Neural cell (in vitro differentiated cells): ENCODE data around the gene HTR5A. TPM values are rescaled to one million over a fixed set of nuclear protein-coding genes. Genes with fewer than 3 reads are reported as not detected.
"Not testable (repeated sequence)": the region's sequence is repeated elsewhere in the genome, so short reads cannot be mapped to it uniquely, and the experiment has no call there.

Source experiments
- H2AFZ ChIP-seq: fragments of 200-600, 300-800 bp; sonication (generic), shearing (Covaris generic); 2 replicates; pipeline ENCODE4 v1.6.0; 2014; ENCODE audit warnings: low read depth, mild to moderate bottlenecking, antibody characterized with exemption, low read length, moderate library complexity
- H3F3A ChIP-seq: fragments of 200-600 bp; shearing (Covaris generic); 2 replicates; pipeline ENCODE4 v1.6.1; 2016; ENCODE audit warnings: mild to moderate bottlenecking, moderate library complexity, mixed read lengths, antibody characterized with exemption, low read length; ENCODE audit not compliant: insufficient read depth, poor library complexity, severe bottlenecking
- H3K27ac ChIP-seq: fragments of 200-600, 300-800 bp; sonication (generic), shearing (Covaris generic); 2 replicates; pipeline ENCODE4 v1.5.1; 2014; ENCODE audit warnings: mild to moderate bottlenecking, low read length, moderate library complexity
- H3K27me3 ChIP-seq: fragments of 300-800, 200-600 bp; sonication (generic), shearing (Covaris generic); 2 replicates; pipeline ENCODE4 v1.6.0; 2014; ENCODE audit warnings: mild to moderate bottlenecking, low read depth, low read length, moderate library complexity; ENCODE audit not compliant: insufficient read depth
- H3K36me3 ChIP-seq: fragments of 300-800, 200-600 bp; sonication (generic), shearing (Covaris generic); 2 replicates; pipeline ENCODE4 v1.5.1; 2014; ENCODE audit warnings: mild to moderate bottlenecking, antibody characterized with exemption, low read length, moderate library complexity; ENCODE audit not compliant: insufficient read depth
- H3K4me2 ChIP-seq: fragments of 300-800, 200-600 bp; sonication (generic), shearing (Covaris generic); 2 replicates; pipeline ENCODE4 v1.6.0; 2014; ENCODE audit warnings: mild to moderate bottlenecking, low read length
- H3K4me3 ChIP-seq: fragments of 300-800, 200-600 bp; sonication (generic), shearing (Covaris generic); 2 replicates; pipeline ENCODE4 v1.5.1; 2014; ENCODE audit warnings: mild to moderate bottlenecking, low read length, moderate library complexity
- H3K79me2 ChIP-seq: fragments of 200-600 bp; shearing (Covaris generic); replicated peaks from 2 replicates; pipeline ENCODE4 v1.6.0; 2014; ENCODE audit warnings: mild to moderate bottlenecking, low read length, moderate library complexity; ENCODE audit not compliant: insufficient read depth
- H3K9ac ChIP-seq: fragments of 300-800, 200-600 bp; sonication (generic), shearing (Covaris generic); 2 replicates; pipeline ENCODE4 v1.6.1; 2016; ENCODE audit warnings: mild to moderate bottlenecking, low read length, mixed read lengths
- H3K9me2 ChIP-seq: fragments of 200-600 bp; shearing (Covaris generic); 2 replicates; pipeline ENCODE4 v1.6.1; 2016; ENCODE audit warnings: mild to moderate bottlenecking, low read length, mixed read lengths; ENCODE audit not compliant: insufficient read depth
- H3K9me3 ChIP-seq: fragments of 200-600, 300-800 bp; sonication (generic), shearing (Covaris generic); 2 replicates; pipeline ENCODE4 v1.6.1; 2016; ENCODE audit warnings: mild to moderate bottlenecking, mixed run types, low read length, moderate library complexity, mixed read lengths
- H4K20me1 ChIP-seq: fragments of 200-600 bp; shearing (Covaris generic); 2 replicates; pipeline ENCODE4 v1.6.1; 2016; ENCODE audit warnings: mild to moderate bottlenecking, mixed run types; ENCODE audit not compliant: insufficient read depth
- EP300 ChIP-seq: fragments of 450-650 bp; conservative IDR thresholded peaks from 2 replicates; pipeline ENCODE4 v1.6.1; 2014; ENCODE audit warnings: antibody characterized with exemption, mild to moderate bottlenecking, moderate library complexity; ENCODE audit not compliant: poor library complexity, severe bottlenecking
- EZH2 ChIP-seq: fragments of 200-600, 300-800 bp; shearing (Covaris generic), sonication (generic); IDR thresholded peaks from 2 replicates; pipeline ENCODE4 v1.6.1; 2014; ENCODE audit warnings: antibody characterized with exemption, low read length, borderline replicate concordance, mild to moderate bottlenecking; ENCODE audit not compliant: insufficient read depth, poor library complexity, severe bottlenecking
- MXI1 ChIP-seq: fragments of 450-650 bp; conservative IDR thresholded peaks from 2 replicates; pipeline ENCODE4 v1.6.1; 2014; ENCODE audit warnings: antibody characterized with exemption, mild to moderate bottlenecking; ENCODE audit not compliant: poor library complexity, severe bottlenecking
- POLR2AphosphoS5 ChIP-seq: IDR thresholded peaks from 2 replicates; pipeline ENCODE4 v1.6.1; 2012
- TAF1 ChIP-seq: IDR thresholded peaks from 2 replicates; pipeline ENCODE4 v1.6.1; 2012; ENCODE audit warnings: low read depth
- polyA plus RNA-seq: library from polyadenylated mRNA; depleted of rRNA; stranded (reverse); fragments of >200 nt; gene quantifications from 2 replicates; pipeline ENCODE4 v1.2.3, GENCODE V29; 2014
- TF ChIP-seq, protein P1 (sequence below): fragments of 450-650 bp; IDR thresholded peaks from 2 replicates; pipeline ENCODE4 v1.5.1; 2014; ENCODE audit warnings: antibody characterized with exemption, mild to moderate bottlenecking, moderate library complexity; ENCODE audit not compliant: poor library complexity, severe bottlenecking
- TF ChIP-seq, protein P2 (sequence below): IDR thresholded peaks from 2 replicates; pipeline ENCODE4 v1.6.1; 2012; ENCODE audit warnings: borderline replicate concordance

HTR5A gene
- polyA plus RNA-seq, 1 donor from 2014 or later: 0.14 TPM

DNA sequence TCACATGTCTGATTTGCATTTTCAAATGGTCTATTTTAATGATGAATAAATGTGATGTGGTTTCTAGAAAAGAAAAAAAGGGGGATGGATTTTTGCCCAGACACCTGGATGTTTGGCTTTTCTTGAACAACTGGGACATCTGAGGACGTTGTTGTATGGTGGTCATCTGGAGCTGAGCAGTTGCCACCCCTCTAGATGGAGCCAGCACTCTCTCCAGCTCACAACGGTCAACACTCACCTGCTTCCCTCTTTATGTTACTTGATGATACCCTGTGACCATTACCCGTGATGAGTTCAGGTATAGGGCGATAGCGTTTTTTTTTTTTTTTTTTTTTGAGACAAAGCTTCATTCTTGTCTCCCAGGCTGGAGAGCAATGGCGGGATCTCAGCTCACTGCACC is 37.1 kb upstream of the HTR5A start:
- no peak for TF ChIP-seq EP300
- TF ChIP-seq, protein P1, sequence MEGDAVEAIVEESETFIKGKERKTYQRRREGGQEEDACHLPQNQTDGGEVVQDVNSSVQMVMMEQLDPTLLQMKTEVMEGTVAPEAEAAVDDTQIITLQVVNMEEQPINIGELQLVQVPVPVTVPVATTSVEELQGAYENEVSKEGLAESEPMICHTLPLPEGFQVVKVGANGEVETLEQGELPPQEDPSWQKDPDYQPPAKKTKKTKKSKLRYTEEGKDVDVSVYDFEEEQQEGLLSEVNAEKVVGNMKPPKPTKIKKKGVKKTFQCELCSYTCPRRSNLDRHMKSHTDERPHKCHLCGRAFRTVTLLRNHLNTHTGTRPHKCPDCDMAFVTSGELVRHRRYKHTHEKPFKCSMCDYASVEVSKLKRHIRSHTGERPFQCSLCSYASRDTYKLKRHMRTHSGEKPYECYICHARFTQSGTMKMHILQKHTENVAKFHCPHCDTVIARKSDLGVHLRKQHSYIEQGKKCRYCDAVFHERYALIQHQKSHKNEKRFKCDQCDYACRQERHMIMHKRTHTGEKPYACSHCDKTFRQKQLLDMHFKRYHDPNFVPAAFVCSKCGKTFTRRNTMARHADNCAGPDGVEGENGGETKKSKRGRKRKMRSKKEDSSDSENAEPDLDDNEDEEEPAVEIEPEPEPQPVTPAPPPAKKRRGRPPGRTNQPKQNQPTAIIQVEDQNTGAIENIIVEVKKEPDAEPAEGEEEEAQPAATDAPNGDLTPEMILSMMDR: no peak
- TF ChIP-seq POLR2AphosphoS5: no peak
- Histone ChIP-seq H4K20me1 (no peaks in the 10 kb centered on the region), H3K9ac (no peak overlapping the region), H3K27ac (no peak overlapping the region), H3K4me3 (no peak overlapping the region), H2AFZ (no peak overlapping the region), H3K9me2 (no peaks in the 10 kb centered on the region), H3K36me3 (no peaks in the 10 kb centered on the region), H3K27me3 (no peaks in the 10 kb centered on the region), H3F3A (no peaks in the 10 kb centered on the region), H3K79me2 (no peaks in the 10 kb centered on the region), H3K9me3 (peaks cover 7% of the 10 kb centered on the region), H3K4me2 (no peak overlapping the region)

DNA sequence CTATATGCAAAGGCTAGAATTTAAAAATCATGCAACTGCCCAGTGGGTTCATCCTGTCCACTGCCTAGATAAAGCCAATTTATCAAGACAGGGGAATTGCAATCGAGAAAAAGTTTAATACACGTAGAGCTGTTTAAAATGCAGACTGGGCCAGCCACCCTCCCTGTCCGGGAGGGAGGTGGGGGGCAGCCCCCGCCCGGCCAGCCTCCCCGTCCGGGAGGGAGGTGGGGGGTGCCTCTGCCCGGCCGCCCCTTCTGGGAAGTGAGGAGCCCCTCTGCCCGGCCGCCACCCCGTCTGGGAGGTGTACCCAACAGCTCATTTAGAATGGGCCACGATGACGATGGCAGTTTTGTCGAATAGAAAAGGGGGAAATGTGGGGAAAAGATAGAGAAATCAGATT is 35.6 kb upstream of the HTR5A start:
- H3K79me2 ChIP-seq, H2AFZ ChIP-seq, H3K4me2 ChIP-seq, H3K9me3 ChIP-seq, H3K4me3 ChIP-seq, H3K9me2 ChIP-seq, H3K9ac ChIP-seq, H3K27ac ChIP-seq, H3K36me3 ChIP-seq, H4K20me1 ChIP-seq, H3F3A ChIP-seq, H3K27me3 ChIP-seq: not testable (repeated sequence)

DNA sequence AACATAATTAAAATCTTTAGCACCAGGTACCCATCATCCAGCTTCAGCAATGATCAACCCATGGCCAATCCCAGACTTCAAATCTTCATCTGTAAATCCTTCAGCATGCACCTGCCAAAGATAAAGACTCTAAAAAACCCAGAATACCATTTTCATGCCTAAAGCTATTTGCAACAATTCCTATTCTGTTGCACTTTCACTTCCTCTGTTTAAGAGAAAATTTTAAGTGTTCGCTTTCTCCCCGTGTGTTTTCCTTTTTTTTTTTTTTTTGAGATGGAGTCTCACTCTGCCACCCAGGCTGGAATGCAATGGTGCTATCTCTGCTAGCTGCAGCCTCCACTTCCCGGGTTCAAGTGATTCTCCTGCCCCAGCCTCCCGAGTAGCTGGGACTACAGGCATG is 31.8 kb upstream of the HTR5A start:
- no peak for TF ChIP-seq EZH2
- TF ChIP-seq, protein P1: no peak
- TF ChIP-seq POLR2AphosphoS5: no peak
- TF ChIP-seq TAF1: no peak
- TF ChIP-seq, protein P2, sequence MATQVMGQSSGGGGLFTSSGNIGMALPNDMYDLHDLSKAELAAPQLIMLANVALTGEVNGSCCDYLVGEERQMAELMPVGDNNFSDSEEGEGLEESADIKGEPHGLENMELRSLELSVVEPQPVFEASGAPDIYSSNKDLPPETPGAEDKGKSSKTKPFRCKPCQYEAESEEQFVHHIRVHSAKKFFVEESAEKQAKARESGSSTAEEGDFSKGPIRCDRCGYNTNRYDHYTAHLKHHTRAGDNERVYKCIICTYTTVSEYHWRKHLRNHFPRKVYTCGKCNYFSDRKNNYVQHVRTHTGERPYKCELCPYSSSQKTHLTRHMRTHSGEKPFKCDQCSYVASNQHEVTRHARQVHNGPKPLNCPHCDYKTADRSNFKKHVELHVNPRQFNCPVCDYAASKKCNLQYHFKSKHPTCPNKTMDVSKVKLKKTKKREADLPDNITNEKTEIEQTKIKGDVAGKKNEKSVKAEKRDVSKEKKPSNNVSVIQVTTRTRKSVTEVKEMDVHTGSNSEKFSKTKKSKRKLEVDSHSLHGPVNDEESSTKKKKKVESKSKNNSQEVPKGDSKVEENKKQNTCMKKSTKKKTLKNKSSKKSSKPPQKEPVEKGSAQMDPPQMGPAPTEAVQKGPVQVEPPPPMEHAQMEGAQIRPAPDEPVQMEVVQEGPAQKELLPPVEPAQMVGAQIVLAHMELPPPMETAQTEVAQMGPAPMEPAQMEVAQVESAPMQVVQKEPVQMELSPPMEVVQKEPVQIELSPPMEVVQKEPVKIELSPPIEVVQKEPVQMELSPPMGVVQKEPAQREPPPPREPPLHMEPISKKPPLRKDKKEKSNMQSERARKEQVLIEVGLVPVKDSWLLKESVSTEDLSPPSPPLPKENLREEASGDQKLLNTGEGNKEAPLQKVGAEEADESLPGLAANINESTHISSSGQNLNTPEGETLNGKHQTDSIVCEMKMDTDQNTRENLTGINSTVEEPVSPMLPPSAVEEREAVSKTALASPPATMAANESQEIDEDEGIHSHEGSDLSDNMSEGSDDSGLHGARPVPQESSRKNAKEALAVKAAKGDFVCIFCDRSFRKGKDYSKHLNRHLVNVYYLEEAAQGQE: no peak
- no peak for TF ChIP-seq MXI1
- Histone ChIP-seq H3F3A (no peaks in the 10 kb centered on the region), H2AFZ (no peak overlapping the region), H3K9me3 (no peaks in the 10 kb centered on the region), H3K27ac (no peak overlapping the region), H3K36me3 (no peaks in the 10 kb centered on the region), H3K4me2 (no peak overlapping the region), H3K79me2 (no peaks in the 10 kb centered on the region), H3K4me3 (no peak overlapping the region), H3K27me3 (no peaks in the 10 kb centered on the region), H3K9ac (no peak overlapping the region), H3K9me2 (no peaks in the 10 kb centered on the region), H4K20me1 (no peaks in the 10 kb centered on the region)
